Natural killer cell treated with Interleukin-12 subunit alpha and Interleukin-12 subunit beta and Interleukin-15 and Interleukin-18, amount 100 ng/mL, for 72 hours (primary cell): ENCODE data around the gene DCAF8L2. TPM values are rescaled to one million over a fixed set of nuclear protein-coding genes. Genes with fewer than 3 reads are reported as not detected.

Experiments
- total RNA-seq, 2 donors: library from RNA; stranded (reverse); gene quantifications; one replicate each; pipeline ENCODE4 v1.2.3, GENCODE V29; 2022

The DCAF8L2 gene
- total RNA-seq, 2 donors from 2014 or later: not detected

Other genes with a start within 250 kb of the DCAF8L2 start
- gene PPP4R3C, start 127.0 kb upstream of the DCAF8L2 start, total RNA-seq: not detected
- gene MAGEB10, start 217.6 kb downstream of the DCAF8L2 start, total RNA-seq: not detected